ENCODE results near the gene MICALL2.

DNA sequence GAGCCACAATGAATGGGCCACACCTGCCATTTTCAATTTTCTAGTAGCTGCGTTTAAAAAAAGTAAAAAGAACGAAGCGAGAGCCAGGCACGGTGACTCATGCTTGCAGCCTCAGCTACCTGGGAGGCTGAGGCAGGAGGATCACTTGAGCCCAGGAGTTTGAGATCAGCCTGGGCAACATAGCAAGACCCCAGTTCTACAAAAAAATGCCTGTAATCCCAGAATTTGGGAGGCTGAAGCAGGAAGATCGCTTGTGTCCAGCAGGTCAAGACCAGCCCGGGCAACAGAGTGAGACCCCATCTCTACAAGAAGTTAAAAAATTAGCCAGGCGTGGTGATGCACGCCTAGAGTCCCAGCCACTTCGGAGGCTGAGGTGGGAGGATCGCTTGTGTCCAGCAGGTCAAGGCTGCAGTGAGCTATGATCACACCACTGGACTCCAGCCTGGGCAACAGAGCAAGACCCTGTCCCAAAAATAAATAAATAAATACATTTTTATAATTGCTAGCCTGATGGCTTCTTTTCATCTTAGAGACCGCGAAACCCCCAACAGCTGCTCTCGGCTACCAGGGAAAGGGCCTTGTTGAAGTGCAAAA is 32.1 kb downstream of the MICALL2 start:
- TF ChIP-seq, protein P1, sequence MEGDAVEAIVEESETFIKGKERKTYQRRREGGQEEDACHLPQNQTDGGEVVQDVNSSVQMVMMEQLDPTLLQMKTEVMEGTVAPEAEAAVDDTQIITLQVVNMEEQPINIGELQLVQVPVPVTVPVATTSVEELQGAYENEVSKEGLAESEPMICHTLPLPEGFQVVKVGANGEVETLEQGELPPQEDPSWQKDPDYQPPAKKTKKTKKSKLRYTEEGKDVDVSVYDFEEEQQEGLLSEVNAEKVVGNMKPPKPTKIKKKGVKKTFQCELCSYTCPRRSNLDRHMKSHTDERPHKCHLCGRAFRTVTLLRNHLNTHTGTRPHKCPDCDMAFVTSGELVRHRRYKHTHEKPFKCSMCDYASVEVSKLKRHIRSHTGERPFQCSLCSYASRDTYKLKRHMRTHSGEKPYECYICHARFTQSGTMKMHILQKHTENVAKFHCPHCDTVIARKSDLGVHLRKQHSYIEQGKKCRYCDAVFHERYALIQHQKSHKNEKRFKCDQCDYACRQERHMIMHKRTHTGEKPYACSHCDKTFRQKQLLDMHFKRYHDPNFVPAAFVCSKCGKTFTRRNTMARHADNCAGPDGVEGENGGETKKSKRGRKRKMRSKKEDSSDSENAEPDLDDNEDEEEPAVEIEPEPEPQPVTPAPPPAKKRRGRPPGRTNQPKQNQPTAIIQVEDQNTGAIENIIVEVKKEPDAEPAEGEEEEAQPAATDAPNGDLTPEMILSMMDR (conservative IDR thresholded peaks at IDR 0.05 in 1 of 2, IDR thresholded peaks at IDR 0.05 in 1 of 2; ENCODE audit: low read depth in 1 of 2, low read length in 2 of 2) = no peak
- TF ChIP-seq EZH2 (IDR thresholded peaks at IDR 0.05; ENCODE audit: low read length, missing control alignments) = no peak

All from fibroblast of lung (primary cell).